ENCODE data around the gene MOB1B.

Gene MOB1B

DNA sequence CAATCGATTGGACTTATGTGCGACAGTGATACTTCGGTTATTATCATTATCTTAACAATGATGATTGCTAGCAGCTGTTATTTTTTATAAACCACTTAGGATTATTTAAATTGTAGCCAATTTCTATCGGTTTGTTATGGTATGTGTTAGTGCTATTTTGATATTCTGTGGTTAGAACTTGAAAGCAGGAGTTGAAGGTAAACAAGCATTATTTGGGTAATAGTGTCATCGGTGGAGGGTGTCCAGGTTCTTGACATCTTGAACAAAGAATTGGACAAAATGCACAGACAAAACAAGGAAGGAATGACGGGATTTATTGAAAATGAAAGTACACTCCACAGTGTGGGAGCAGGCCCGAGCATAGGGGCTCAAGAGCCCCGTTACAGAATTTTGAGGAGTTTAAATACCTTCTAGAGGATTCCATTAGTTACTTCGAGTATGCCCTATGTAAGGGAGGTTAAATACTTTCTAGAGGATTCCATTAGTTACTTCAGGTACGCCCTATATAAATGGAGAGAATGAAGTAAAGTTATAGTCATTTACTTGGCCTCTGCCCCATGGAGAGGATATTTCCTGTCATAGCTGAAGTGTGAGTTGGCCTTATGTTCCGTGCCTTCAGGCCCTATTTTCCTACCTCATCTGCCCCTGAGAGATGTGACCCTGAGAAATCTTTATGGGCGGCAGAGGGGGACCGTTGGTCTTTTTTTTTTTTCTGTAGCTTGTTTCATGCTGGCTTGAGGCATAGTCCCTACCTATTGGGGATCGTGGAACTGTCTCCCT is 13.1 kb downstream of the MOB1B start:
- DNase-seq: no peak

GRCh38 chr4:70915874-70916559 is 13.8 kb downstream of the MOB1B start:
- DNase-seq: no peak

DNA sequence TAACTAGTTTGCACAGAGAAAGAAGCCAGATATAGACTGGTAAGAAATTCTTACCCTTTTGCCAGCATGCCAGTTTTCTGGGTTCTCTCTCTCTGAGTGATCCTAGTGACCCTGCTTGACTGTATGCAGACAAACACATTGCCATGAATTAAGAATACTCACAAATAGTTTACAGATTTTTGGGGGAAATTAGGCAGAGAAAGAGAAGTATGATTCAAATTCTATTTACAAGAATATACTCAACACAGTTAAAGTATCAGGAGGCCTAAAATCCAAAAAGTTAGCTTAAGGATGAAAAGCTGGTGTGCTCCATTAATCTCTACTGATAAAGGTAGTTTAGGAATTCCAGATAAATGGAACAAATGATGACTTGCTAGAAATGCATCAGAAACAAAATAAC is 18.4 kb downstream of the MOB1B start:
- DNase-seq: no peak

DNA sequence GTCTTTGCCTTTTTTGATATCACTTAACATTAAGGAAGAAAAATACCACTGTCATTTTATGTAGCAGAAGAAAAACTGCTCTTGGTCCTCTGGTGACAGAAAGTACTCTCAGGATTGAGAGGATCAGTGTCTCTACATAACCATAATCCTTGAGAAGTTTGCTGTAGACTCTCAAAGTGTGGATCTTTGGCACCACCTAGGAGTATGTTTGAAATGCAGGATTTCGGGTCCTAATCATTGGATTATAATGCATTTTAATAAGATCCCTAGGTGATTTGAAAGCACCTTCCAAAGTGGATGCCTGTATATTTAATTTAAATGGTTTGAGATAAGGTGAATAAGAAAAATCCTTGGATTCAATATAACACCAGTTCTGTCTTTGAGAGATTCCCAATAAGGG is 23.2 kb downstream of the MOB1B start:
- DNase-seq: no peak

GRCh38 chr4:70925899-70926635 is 23.9 kb downstream of the MOB1B start:
- DNase-seq: no peak

DNA sequence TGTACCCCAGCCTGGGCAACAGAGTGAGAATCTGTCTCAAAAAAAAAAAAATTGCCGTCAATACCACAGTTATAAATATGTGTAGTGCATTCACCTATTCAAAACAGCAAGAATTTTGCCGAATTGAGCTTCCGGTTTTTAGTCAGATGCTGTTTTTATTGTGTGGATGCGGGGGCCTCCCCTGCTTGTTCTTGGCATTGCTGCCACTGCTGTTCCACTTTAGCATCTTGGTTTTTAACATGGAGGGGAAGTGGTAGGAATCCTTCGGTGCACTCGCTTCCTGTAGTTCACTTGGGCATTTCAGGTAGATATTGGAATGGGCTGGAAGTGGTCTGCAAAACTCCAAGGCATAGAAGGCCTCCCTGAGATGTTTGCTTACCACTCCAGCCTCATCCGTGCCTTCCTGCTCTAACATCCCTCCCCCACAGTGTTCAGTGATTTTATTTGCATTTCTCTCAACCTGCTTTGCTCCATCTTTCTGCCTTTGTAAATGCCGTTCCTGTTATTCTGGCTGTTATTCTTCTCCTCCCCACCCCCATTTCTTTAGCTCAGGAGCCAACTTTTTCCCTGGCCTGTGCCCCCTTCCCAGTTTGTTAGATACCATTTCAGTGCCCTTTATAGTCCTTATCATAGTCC is 25.5 kb downstream of the MOB1B start:
- DNase-seq: no peak

DNA sequence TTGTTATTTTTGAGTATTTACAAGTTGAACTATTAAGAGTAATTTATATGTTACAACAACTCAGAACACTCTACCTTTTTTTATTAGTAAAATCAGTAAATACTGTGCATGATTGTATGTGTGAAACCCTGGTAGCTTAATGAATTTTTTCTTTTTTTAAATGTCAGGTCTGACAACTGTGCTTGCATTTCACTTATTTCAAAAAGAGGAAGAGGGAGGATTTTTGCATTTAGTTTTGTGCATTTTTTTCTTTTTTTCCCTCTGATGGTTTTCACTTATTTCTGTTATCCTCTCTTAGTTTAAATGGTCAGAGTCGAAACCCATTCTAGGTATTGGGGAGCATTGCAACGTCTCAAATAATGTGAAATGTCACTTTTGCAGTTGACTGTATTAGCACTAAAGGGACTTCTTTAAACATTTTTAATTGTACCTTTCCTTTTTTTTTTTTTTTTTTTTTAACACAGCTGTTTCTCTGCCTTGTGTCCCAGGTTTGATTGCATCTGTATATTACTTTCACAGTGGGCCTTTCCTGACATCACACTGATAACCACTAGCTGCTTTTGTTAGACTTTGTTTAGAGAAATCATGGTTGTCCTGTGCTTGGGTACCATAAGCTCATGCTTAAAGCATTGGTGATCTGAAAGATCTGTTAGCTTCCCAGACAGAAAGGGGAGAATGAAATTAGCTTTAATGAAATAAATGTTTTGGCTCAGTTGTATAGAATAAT is 28.5 kb downstream of the MOB1B start:
- DNase-seq: no peak

GRCh38 chr4:70931347-70931746 is 29.2 kb downstream of the MOB1B start:
- no peak for DNase-seq

DNA sequence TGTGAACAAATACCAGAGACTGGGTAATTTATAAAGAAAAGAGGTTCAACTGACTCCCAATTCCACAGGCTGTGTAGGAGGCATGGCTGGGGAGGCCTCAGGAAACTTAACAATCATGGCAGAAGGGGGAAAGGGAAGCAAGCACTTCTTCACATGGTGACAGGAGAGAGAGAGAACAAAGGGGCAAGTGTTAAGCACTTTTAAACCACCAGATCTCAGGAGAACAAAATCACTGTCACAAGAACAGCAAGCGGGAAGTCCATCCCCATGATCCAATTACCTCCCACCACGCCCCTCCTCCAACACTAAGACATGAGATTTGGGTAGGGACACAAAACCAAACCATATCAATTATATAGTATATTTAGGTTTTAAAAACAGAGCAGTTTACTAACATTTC is 30.8 kb downstream of the MOB1B start:
- DNase-seq: no peak

DNA sequence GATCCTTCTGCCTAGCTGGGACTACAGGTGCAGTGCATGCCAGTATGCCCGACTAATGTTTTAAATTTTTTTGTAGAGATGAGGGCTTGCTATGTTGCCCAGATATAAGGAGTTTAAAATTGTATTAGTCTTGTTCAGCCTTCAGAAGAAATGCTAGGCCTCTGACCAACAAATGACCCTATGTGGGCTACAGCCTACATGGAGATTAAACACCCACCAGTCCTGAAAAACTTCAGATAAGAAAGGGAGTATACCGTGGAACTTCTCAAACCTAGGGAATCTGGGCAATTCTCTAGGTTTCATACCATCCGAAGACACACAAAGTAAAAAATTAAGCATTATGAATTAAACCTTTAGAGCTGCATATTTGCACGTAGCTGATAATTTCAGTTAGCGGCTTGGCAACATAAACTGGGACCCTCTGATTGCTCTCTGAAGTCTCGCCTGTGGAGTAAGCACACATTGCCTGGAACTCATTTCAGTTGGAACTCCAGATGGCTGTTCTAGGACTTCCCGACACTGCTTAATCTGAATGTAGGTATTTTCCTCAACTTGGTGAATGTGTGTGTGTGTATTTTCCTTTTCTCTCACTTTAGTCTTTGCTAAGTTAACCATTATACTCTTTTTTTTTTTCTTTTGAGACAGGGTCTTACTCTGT is 33.0 kb downstream of the MOB1B start:
- DNase-seq: no peak

GRCh38 chr4:70936200-70936787 is 34.1 kb downstream of the MOB1B start:
- no peak for DNase-seq

DNA sequence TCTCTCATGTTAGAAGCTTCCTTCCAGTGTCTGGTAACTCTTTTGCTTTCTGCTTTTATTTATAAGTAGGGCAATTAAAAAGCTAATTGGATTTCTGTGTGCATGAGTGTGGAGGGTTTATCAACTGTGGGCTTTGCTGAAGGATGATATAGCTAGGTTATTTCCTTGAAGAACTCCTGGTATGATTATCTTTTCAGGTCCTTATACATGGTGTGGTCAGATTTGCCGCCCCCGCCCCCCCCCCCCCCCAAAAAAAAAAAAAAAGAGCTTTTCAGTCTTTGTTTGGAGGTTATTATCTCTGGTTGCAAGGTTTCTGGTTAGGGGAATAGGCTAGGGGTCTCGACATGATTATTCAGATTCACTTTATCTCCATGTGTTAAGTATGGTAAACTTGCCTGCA is 35.9 kb downstream of the MOB1B start:
- DNase-seq: no peak

DNA sequence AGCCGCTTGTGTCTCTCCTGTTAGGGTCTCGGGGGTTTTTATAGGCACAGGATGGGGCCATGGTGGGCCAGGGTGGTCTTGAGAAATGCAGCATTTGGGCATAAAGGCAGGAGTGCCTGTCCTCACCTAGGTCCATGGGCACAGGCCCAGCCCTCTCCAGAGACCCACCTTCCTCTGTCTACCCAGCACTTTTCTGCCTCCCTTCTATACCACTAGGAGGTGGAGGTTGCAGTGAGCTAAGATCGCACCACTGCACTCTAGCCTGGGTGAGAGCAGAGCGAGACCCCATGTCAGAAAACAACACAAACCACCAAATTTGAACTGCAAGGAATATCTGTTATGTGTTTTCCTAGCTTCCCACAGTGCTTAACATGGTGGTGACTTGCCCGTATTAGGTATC is 38.0 kb downstream of the MOB1B start:
- no peak for DNase-seq

DNA sequence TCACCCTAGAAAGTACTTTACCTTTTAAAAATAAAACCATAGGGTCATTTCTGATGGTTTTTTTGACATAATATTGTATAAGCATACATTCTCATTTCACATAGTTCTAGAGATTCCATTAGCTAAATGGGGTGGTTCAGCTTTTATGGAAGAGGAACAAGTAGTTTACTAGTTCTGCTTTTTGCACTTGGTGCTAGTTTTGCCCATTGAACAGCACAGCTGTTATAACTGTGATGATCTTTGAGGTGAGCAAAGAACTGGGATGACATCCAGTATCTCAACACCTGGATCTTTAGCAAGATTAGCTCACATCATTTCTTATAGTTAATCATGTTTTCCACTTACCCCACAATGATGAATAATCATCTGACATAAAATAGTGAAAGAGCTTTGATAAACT is 40.9 kb downstream of the MOB1B start:
- DNase-seq: no peak

DNA sequence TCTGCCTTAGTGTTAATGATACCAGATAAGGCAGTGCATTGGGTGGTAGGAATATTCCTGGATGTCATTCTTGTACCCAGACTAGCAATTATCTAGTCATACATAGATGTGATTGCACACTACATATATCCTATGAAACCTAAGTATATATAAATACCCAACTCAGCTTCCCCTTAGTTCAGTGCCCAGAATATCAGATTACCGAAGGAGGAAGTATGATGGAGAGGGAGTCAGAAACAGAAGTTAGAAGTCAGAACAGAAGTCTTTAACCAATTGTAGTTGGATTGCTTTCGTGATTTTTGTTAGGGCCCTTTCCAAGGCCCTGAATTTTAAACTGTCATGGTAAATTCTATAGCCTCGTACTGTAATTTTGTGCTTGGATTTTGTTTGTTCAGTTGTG is 42.9 kb downstream of the MOB1B start:
- no peak for DNase-seq

DNA sequence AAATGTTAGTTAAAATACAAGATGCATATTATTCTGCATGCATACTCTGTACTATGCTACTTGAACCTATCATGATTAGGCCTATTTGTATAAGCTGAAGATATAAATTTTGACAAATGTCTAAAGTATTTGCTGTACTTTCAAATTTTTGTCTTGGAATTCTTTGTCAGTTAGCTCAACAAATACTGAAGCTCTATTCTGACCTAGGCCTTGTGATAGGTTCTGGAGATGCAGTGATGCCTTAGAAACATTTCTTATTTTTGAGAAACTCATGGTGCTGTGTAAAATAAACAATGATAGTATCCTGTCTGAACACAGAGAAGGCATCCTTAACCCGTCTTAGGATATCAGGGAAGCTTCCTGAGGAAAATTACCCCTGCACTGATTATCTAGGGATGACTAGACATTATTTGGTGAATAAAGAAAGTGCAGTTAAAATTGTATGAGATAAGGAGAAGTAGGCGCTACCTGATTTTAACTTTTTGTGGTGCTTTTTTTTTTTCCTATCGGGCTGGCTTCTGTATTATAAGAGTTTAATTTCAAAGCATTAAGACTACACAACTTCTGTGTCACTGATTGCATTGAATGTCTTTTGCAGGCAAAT is 43.4 kb downstream of the MOB1B start:
- no peak for DNase-seq

GRCh38 chr4:70946939-70947338 is 44.8 kb downstream of the MOB1B start:
- no peak for DNase-seq

GRCh38 chr4:70948665-70949260 is 46.6 kb downstream of the MOB1B start:
- DNase-seq: no peak

DNA sequence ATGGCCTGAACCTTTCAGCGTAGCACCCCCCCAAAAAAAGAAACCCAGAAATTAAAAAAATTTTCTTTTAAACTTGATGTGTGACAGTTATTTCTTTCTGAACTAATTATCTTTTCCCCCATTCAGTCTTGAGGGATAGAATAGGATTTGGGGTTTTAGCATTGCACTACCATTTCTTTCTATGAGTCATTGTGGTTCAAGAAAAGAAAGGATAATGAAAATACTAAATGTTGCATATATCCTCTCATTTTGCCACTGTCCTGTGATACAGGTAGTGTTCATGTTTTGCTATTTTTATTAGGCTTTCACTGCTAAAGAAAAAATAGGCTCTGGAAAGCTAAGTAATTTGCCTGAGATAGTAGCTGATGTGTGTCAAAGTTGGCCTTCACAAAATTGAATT is 51.9 kb downstream of the MOB1B start:
- no peak for DNase-seq

DNA sequence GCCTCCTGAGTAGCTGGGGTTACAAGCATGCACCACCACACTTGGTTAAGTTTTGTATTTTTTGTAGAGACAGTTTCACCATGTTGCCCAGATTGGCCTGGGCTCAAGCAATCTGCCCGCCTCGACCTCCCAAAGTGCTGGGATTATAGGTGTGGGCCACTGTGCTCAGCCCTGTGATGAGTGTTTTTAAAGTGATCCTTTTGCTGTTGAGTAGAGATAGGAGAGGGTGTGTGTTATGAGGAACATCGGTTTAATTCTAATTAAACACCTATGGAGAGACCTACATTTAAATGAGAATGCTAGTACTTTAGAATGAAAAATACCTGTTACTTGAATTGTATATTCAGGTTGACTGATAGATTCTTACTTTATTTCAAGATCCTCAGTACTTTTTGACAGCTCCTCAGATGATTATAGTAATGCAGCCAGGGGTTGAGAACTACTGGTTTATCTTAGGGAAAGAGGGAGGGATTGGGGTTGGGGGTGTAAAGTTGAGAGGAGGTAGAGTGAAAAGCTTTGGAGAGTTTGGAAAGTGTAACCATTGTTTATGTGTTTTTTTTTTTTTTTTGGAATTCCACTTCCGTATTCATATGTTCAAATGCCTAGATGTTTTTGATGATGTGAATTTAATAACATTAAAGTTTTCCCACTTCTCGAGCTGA is 54.5 kb downstream of the MOB1B start:
- no peak for DNase-seq

Data from hippocampal formation (tissue), 2 donors.